Measurements from ENCODE around the gene GFOD2.

The GFOD2 gene

GRCh38 chr16:67679935-67680897 is 38.9 kb downstream of the GFOD2 start:
- Histone ChIP-seq H3K4me3 (no peak overlapping the region), H3K27ac (no peak overlapping the region)
- DNase-seq (ENCODE audit: low spot score): no peak
- no peak for TF ChIP-seq CTCF (IDR thresholded peaks at IDR 0.05)

DNA sequence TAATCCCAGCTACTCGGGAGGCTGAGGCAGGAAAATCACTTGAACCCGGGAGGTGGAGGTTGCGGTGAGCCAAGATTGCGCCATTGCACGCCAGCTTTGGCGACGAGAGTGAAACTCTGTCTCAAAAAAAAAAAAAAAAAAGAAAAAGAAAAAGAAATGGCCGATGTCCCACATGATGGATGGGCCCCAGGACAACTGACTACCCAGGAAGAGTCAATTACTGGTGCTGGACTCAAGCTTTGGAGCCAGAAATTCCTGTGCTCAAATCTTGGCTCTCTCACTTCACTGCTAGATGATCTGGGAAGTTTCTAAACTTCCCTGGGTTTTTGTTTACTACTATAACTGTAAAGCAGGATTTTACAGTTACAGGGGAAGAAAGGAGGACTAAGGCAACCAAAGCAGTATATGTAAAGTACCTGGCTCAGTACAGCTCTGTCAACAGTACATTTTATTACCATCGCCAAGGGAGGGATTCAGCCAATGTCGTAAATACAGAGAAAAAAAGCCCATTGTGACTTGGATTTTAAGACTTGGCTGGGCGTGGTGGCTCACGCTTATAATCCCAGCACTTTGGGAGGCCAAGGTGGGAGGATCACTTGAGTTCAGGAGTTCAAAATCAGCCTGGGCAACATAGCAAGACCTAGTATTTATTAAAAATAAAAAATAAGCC is 40.6 kb downstream of the GFOD2 start:
- no peak for TF ChIP-seq CTCF (IDR thresholded peaks at IDR 0.05)
- Histone ChIP-seq H3K4me3 (no peak overlapping the region), H3K27ac (no peak overlapping the region)
- no peak for DNase-seq (ENCODE audit: low spot score)

DNA sequence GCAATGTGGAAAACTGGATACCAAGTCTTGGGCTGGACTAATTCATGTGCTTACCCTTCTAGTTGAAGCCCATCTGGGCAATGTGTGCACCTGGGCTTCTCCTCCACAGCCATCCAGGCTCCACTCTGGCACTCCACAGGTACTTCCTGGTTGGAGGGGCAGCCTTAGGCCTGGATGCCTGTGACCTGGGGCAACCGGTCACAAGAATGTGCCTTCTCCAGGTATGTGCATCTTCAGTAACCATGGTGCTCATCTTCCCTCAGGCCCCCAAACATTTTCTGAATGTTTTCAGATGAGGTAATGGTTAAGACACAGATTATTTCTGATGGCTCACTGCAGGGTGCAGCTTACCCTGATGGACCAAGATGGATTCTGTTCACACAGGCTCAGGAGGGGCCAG is 41.4 kb downstream of the GFOD2 start:
- no peak for DNase-seq (ENCODE audit: low spot score)
- no peak for TF ChIP-seq CTCF (IDR thresholded peaks at IDR 0.05)
- H3K27ac ChIP-seq: no peak overlapping the region
- H3K4me3 ChIP-seq: no peak overlapping the region

- TF ChIP-seq CTCF (IDR thresholded peaks at IDR 0.05): no peak
- DNase-seq (ENCODE audit: low spot score): no peak
- Histone ChIP-seq H3K4me3 (no peak overlapping the region), H3K27ac (no peak overlapping the region)
These were observed 42.2 kb downstream of the GFOD2 start for GRCh38 chr16:67676939-67677338.

DNA sequence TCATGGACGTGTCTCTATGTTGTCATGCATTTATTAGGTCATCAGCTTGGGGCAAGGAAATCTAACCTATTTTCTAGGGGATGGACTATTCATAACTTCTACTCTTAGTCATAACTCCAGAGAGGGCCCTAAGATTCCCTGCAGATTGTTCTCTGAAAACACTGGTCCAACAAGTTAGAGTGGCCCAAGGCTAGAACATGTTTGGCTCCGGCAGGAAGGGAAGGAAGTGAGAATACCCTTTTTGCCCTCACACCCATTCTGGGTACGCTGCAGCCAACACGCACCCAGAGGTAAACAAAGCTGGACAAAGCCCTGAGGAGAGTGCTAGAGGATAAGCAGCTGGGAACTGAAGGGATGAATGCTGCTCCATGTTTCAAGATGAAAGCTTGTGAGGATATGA is 42.6 kb downstream of the GFOD2 start:
- Histone ChIP-seq H3K4me3 (no peak overlapping the region), H3K27ac (no peak overlapping the region)
- DNase-seq (ENCODE audit: low spot score): no peak
- TF ChIP-seq CTCF (IDR thresholded peaks at IDR 0.05): no peak

DNA sequence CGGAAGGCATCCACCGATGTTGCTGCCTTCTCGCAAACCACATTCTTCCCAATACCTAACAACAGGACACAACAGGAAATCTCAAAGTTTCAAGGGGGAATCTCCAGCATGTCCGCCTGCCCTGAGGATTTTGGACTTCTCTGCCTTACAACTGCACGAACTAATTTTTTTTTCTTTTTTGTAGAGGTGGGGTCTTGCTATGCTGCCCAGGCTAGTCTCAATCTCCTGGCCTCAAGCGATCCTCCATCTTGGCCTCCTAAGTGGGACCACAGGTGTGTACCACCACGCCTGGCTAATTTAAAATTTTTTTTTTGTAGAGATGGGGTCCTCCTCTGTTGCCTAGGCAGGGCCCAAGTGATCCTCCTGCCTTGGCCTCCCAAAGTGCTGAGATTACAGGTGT is 43.1 kb downstream of the GFOD2 start:
- Histone ChIP-seq H3K27ac (no peak overlapping the region), H3K4me3 (no peak overlapping the region)
- no peak for TF ChIP-seq CTCF (IDR thresholded peaks at IDR 0.05)
- DNase-seq (ENCODE audit: low spot score): no peak
